Activated CD4-positive, alpha-beta T cell treated with anti-CD3 and anti-CD28 coated beads, Interleukin-2, amount 50 U/mL, for 48 hours (primary cell): Measurements from ENCODE around the gene ABCC1.

Experiments used
- DNase-seq, 2 experiments: peaks; one replicate each; pipeline ENCODE4 v3.0.0-alpha.2; 2020

The ABCC1 gene

DNA sequence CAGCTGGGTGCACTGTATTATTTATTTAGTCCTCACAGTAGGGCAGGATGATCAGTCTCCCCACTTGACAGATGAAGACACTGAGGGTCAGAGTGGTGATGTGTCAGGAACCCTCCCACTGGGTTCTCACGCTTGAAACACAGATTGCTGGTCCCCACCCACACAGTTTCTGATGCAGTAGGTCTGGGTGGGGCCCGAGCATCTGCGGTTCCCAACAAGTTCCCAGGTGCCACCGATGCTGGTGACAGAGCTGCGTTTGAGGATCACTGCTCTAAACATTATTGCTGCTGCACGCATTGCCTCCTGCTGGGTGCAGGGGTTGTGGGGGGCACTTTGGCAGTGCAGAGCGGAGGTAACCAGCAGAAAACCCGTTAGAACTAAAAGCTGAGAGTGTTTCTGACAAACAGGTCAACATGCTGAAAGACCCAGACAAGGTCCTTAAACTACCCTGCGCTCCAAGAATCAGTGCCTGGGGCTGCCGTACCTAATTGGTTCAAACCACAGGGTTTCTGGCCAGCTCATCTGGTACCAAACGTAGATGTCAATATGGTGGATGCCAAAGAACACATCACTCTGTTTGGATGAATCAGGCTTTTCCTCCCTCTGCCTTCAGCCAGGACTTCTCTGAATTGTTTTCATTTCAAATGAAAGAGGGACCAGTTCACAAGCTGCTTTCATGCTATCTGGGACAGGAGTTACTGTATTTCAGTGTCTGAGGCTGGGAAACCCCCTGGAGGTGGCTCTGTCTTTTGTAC, 76.0 kb downstream of the ABCC1 start:
- DNase-seq: peak; percentile 65 to 78

DNA sequence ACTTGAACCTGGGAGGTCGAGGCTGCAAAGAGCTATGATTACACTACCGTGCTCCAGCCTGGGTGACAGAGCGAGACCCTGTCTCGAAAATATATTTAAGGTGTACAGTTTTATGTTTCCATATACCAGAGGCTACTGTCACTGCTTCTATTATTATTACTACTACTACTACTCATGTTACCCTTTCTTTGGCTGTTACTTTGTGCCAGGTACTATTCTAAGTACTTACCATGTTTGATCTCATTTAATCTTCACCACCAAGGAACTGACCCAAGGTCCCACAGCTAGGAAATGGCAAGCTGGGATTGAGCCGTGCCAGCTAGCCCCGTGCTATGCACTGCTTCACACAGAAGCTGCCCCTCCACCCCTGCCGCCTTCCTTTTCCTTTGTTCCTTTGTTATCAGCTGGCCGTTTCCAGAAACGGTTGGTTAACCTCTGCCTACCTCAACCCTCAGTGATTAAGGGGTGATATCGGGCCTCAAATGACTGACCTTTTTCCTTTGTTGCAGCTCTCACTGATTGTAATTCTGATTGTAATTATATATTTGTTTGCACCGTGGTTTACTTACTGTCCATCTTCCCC, 78.4 kb downstream of the ABCC1 start:
- no peak for DNase-seq

DNA sequence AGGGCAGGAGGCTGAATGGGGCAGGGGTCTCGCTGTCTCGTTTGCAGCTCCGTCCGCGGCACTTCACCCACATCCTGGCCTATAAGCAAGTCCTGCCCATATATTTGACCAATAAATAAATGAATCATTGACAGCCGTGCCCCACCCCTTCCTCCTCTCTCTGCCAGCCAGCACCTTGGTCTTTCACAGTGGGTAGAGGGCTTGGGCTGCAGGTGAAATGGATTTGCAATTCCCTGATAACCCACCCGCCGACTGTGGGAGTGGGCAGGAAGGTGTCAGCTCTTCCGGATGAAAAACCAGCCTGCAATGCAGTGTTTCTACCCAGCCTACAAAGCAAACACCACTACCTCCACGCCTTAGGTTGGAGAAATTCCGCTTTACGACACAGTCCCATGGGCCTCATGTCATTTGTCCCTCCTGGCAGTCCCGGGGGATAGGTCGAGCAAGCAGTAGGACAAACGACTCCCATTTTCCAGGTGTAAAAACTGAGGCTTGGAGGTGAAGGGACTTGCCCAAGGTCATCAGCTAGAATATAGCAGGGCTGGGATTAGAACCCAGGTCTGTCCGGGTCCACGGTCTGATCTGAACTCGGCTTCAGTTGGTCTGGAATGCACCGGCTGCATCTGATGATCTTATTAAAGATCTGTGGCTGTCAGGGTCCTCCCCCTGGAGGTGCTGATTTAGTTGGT, 79.0 kb downstream of the ABCC1 start:
- DNase-seq: no peak

DNA sequence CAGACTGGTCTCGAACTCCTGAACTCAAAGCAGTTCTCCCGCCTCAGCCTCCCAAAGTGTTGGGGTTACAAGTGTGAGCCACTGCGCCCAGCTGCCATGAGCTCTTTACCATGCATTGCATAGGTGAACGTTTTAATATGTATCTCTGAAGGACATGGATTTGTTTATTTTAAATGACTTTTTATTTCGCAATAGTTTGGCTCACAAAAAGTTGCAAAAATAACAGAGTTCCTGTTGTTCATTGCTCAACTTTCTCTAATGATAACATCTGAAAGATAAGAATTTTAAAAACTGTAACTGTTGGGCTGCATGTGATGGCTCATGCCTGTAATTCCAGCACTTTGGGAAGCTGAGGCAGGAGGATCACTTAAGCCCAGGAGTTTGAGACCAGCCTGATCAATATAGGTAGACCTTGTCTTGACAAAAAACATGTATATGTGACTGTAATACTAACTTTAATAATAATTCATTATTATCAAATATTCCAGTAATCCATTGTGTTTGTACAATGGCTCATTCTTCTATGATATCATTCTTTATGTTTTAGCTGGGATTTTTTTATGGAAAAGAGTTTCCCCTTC, 80.1 kb downstream of the ABCC1 start:
- no peak for DNase-seq

DNA sequence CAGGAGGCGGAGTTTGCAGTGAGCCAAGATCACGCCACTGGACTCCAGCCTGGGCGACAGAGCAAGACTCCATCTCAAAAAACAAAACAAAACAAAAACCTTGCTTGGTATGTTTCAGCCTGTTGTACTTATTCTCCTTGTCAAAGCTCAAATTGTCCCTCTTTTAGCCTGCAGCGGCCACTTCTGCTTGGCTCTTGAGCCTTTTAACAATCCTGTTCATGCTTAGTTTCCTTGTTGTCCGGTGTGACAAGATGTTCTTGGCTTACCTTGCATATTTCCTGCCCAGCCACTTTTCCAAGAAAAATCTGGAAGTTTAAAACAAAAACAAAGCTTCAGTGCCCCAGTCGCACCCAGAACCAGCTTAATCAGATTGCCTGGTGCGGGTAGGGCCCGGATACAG, 81.0 kb downstream of the ABCC1 start:
- DNase-seq: no peak

DNA sequence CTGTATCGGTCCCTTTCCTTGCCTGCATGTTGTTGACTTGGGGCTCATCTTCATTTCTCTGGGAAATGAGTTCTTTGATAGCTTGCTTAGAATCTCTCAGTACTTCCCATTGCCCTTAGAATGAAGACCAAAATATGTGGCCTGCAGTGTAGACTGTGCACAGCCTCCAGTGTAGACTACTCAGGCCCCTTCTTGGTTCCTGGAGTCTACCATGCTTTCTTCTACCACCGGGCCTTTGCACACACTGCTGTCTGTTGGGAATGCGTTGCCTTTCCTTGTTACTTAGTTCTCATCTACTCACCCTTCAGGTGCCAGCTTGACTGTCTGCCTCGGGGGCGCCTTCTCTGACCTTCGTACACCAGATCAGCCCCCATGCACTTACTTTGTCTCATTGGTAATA, 82.0 kb downstream of the ABCC1 start:
- no peak for DNase-seq

DNA sequence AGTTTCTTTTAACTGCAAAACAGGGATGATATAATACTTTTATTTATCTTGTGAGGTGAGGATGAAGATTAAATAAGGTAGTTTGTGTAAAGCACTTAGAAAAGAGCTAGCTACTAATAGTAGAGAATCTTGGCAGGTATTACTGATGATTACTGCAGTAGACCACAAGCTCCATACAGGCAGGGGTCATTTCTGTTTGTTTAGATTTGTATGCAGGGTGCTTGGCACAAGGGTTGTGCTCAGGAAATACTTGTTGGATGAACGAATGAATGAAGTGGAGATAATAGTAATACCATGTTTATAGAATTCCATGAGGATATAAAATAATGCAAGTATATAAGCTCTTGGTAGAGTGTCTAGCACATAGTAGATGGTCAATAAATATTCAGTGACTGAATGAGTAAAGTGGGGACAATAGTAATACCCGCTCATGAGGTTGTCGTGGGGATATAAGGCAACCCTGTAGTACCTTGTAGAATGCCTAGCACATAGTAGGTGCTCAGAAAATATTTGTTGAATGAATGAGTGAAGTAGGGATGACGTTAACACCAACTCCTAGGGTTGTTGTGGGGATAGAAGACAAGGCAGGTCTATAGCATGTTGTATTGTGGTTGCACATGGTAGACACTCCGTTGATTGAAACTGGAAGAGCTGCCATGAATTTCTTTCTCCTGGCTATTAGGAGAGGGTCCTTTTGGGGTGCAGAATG, 83.0 kb downstream of the ABCC1 start:
- DNase-seq: no peak

DNA sequence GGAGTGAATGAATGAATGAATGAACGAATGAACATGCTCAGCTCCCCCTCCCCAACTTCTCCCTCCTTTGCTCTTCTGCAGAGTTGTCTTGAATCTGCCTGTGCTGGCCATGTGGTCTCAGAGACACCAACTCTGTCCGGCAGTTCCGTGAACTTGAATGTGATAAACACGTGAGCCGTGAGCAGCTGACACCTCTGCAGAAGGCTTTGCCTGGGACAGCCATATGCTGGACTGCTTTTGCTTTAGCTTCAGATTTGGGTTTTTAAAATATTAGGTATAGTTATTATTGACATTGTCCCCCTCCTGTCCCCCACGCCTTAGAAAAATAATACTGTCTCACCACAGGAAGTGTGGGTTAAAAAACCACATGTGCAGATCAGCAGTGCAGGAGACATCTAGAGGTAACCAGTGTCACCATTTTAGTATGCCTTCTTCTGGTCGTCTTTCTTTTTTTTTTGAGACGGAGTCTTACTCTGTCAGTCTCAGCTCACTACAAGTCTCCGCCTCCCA, 83.8 kb downstream of the ABCC1 start:
- DNase-seq: peak in 1 of 2 experiments; percentile 9

DNA sequence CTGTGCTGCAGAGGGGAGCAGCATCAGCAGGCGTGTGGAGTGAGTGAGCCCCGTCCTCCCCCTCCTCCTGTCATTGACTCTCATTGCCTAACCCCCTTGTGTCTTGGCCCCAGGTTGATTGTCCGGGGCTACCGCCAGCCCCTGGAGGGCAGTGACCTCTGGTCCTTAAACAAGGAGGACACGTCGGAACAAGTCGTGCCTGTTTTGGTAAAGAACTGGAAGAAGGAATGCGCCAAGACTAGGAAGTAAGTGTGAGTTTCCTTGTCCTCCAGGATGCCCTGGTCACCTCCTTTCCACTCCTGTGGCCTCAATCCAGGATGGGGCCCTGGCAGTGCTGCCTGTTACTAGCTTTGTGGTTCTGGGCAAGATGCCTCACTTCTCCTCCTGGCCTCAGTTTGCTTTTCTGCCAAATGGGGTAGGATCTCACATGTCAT, 87.0 kb downstream of the ABCC1 start:
- no peak for DNase-seq

DNA sequence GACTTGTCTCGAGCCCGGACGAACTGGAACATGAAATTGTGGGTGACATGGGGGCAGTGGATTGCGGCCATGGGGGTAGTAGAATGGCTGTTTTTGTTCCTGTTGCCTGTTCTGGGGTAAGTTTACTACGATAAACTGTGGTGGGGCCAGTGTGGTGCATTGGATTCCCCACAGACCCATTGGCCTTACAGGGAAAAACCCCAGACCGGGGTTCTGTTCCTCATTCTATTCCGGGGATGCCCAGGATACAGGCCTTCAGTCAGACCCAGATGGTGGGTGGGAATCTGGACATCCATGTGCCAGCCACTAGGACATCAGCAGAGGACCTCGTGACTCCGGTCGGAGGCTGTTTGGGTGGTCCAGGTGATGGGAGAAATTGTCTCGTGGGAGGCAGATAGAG, 88.1 kb downstream of the ABCC1 start:
- no peak for DNase-seq

DNA sequence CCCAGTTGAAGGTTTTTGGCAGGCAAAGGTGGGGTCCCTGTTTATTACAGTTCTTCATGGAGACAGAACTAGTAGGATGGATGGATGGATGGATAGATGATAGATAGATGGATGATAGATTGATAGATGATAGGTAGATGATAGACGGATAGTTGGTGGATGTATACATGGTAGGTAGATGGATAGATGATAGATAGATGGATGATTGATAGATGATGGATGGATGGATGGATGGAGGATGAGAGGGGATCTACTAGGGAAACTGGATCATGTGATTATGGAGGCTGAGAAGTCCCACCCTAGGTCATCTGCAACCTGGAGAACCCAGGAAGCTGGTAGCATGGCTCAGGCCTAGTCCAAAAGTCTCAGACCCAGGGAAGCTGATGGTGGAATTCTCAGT, 88.6 kb downstream of the ABCC1 start:
- no peak for DNase-seq

DNA sequence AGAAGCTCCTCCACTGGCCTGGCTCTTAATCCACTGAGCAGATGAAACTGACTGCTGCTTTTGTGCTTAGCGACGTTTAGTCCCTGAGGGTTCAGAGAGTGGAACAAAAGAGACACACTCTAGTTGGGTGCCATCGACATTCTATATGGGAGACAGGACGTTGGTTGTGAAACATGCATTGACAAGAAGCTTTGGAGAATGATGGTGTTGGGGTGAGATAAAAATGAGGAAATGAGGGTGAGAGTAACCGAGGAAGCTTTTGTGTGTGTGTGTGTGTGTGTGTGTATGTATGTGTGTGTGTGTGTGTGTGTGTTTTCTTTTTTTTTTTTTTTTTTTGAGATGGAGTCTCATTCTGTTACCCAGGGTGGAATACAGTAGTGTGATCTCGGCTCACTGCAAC, 89.5 kb downstream of the ABCC1 start:
- no peak for DNase-seq

DNA sequence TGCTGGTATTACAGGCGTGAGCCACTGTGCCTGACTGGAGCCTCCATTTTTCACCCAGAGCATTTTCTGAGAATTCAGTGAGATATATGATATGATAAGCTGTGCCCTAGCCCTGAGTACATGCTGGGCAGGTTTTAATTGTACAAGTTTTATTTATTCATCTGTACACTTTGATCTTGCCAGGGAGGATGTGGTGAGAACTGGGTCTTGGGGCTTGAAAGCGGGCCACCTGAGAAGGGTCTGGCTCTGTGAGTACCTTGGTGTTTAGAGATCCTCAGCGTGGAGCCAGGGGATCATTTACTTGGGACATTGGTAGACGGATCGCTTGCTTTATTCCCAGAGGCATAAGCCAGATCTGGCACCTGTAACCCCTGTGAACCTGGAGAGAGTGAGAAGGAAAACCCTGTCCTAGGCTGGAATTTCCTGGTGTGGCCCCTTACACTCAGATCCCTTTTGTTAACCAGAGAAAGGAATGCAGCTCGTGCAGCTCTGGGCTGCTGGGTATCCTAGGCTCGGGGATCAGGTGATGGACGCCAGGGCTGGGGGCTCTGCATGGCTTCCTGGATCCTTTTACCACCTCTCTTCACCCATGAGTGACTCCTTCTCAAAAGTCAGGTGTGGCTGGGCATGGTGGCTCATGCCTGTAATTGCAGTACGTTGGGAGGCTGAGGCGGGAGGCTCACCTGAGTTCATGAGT, 91.9 kb downstream of the ABCC1 start:
- DNase-seq: no peak

DNA sequence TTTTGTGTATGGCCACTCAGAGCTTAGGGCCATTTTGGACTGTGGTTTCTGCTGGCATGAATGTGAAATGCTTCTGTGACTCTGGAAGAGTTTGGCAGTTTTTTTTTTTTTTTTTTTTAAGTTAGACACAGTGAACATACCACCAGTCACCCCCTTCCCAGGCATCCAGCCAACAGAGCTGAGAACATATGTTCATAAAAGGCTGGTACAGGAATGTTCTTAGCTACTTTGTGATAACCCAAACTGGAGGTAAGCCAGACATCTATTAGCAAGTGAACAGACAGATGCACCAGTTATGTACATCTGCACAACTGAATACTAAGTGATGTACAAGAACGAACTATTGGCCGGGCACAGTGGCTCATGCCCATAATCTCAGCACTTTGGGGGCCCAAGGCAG, 92.7 kb downstream of the ABCC1 start:
- no peak for DNase-seq

DNA sequence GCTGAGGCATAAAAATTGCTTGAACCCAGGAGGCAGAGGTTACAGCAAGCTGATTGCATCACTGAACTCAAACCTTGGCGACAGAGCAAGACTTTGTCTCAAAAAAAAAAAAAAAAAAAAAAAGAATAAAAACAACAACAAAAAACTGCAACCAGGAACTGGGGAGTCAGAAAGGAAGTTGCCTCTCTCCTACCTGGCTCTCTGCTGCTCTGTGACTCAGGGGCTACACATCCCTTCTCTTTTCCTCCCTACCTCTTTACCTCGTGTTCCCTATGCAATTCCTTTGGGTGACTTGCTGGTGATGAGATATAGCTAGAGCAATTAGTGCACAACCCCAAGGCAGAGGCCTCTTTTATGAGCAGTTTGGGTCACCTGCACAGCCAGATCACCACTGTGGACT, 95.9 kb downstream of the ABCC1 start:
- no peak for DNase-seq

DNA sequence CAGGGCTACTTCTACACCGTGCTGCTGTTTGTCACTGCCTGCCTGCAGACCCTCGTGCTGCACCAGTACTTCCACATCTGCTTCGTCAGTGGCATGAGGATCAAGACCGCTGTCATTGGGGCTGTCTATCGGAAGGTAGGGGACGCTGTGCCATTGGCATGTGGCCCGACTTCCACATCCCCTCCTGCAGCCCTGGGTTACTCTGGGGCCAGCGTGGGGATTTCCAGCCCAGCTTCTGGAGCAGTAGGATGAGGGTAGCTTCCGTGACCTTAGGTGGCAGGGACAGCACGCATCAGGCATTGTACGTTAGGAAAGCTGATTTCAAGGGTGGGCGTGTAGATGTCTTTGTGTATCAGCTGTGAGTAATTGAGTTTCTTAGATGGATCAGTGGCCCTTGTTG, 96.5 kb downstream of the ABCC1 start:
- DNase-seq: peak in 1 of 2 experiments; percentile 18

DNA sequence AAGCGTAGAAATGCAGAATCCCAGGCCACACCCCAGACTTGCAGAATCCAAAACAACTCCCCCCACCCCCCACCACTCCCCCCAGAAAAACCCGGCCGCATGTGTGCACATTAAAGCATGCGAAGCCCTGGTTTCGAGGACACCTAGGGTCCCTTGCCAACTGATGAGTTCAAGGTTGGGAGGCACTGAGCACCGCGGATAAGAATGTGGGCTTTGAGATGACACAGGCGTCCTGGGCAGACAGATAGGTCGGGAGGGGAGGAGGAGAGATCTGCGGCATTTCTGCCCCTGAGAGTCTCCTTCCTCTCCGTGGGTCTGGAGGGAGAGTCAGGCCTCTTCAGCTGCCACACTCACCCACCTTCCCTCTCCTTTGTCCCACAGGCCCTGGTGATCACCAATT, 98.3 kb downstream of the ABCC1 start:
- DNase-seq: no peak

DNA sequence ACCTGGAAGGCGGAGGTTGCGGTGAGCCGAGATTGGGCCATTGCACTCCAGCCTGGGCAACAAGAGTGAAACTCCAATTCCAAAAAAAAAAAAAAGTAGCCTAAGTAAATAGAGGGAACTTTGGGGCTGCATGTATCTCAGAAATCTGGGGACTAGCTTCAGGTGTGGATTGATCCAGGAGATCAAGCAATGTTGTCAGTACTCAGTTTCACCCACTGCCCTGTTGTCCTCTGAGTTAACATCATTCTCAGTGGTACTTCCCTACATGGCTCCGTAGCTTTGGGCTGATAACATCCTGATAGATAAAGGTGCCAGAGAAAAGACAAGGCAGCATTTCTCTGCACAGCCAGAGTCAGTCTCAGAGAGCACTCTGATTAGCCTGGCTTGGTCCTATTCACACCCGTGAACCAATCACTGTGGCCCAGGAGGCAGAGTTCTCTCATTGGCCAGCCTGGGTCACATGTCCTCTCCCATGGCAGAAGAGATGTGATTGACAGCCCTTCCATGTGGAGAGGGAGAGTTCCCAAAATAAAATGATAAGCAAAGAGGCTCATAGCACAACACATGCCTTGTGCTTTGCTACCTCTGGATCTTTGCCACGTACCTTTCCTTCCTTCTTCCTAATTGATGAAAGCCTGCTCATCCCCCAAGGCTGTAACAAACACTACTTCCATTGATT, 99.6 kb downstream of the ABCC1 start:
- no peak for DNase-seq

DNA sequence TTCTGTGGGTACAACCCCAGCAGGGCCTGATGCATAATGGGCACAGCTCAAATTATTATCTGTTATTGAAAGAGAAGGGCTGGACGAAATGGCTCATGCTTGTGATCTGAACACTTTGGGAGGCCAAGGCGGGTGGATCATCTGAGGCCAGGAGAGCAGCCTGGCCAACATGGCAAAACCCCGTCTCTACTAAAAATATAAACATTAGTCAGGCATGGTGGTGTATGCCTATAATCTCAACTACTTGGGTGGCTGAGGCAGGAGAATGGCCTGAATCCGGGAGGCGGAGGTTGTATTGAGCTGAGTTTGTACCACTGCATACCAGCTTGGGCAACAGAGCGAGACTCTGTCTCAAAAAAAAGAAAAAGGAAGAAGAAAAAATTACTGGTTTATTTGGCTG, 100.7 kb downstream of the ABCC1 start:
- DNase-seq: no peak

DNA sequence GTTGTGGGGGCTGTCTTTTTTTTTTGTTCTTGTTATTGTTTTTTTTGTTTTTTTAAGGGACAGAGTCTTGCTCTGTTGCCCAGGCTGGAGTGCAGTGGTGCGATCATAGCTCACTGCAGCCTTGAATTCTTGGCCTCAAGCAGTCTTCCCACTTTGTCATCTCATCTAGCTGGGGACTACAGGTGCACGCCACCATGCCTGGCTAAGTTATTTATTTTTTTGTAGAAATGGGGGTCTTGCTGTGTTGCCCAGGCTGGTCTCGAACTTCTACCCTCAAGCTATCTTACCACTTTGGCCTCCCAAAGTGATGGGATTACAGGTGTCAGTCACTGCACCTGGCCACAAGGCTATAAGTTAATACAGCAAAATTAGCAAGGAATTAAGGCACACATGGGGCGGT, 101.7 kb downstream of the ABCC1 start:
- no peak for DNase-seq

DNA sequence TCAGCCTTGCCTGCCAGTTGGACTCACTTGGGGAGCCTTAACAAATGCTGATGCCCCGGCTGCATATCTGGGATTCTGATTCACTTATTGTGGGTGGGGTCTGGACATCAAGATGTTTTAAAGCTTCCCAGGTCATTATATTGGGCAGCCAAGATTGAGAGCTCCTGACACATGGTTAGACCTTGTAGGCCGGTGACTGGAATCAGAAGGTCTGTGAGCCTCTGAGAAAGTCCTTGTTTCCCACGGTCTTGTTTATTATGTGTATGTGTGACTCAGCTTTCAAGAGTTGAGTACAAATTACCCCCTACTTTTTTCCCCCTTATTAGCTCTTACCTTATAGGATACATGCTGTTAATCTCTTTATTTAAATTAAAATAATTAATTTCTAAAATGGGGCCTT, 103.5 kb downstream of the ABCC1 start:
- DNase-seq: no peak

DNA sequence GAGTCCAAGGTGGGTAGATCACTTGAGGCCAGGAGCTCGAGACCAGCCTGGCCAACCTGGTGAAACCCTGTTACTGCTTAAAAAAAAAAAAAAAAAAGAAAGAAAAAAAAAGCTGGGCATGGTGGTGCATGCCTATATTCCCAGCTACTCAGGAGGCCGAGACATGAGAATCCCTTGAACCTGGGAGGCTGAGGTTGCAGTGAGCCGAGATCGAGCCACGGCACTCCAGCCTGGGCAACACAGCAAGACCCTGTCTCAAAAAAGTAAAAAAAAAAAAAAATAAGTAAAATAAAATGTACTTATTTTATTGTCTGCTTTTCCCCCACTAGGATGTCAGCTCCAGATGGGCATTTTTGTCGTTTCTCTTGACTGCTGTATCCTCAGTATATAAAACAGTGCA, 107.7 kb downstream of the ABCC1 start:
- DNase-seq: no peak
